ENCODE results near the gene PABPC1L. TPM values are rescaled to one million over a fixed set of nuclear protein-coding genes. Genes with fewer than 3 reads are reported as not detected.
A peak's percentile ranks its signal among the peaks of the same experiment; 100 is the strongest.

The PABPC1L gene
- total RNA-seq, 1 experiment from 2014 or later, result 90.7 TPM

DNA sequence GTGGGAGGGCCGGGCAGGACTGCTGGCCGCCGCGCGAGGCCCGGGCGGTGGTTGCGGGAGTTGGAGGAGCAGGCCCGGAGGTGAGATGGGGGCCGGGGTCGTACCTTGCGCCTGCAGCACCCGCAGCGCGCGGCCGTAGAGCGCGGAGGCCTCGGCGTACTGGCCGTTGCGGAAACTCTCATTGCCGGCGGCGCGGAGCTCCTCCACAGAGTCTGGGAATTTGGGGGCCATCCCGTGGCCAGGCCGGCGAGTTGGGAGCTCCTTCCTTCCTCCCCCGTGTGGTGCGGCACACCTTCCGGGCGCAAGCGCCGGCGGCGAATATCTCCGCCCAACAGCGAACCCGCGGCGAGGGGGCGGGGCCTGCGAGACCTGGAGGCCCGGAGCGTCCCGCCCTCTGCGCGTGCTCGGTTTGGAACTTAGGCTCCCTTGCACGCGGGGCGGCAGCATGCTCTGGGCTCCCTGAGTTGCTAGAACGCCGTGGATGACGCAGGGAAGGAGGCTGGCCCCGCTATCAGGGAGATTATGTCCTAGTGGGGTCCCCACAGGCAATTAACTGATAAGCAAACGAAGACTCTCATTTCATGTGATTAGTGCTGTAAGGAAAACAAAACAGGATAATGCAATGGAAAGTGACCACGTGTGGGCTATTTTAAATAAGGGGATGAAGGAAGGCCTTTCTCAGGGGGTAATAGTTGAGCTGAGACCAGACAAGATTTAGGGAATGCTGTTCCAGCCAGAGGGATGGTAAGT, 50.4 kb downstream of the PABPC1L start, which contains the start of gene TOMM34:
TOMM34 (minus strand) TSS at position 295 of the 750 bp plus-strand sequence; CDS start at position 231, 64 bp downstream.
- Mint-ChIP-seq H3K36me3 (peaks cover 17% of the 10 kb centered on the region), H3K4me1 (peaks cover 35% of the 10 kb centered on the region), H3K27ac (peak within 1 kb of the TSS; percentile 91), H3K9me3 (no peaks in the 10 kb centered on the region), H3K4me3 (peak within 1 kb of the TSS; percentile 96), H3K27me3 (ENCODE audit: low read depth) (peaks cover 40% of the 10 kb centered on the region)
- CTCF ChIA-PET, result interaction anchor here (0.5 to 2.7 kb wide), 17 partner anchors 9 to 334 kb away, joined by 3 to 7 read pairs (median 4); partner anchors contain the start of genes PABPC1L and YWHAB
- ATAC-seq (peak; percentile 93), DNase-seq (ENCODE audit: low spot score) (peak; percentile 95)
- POLR2A ChIA-PET, result interaction anchor here (0.6 to 1.5 kb wide), 4 partner anchors 17 to 75 kb away, joined by 3 to 8 read pairs (median 4); partner anchors contain the start of genes PABPC1L and YWHAB
- TF ChIP-seq ZNF423 (CRISPR knock-in tag; IDR thresholded peaks at IDR 0.05) (no peak), TEAD1 (CRISPR knock-in tag; IDR thresholded peaks at IDR 0.05) (peak; percentile 91), USF1 (CRISPR knock-in tag; IDR thresholded peaks at IDR 0.05) (peak; percentile 55; the same call in 1 of the 2 replicates), OVOL2 (CRISPR knock-in tag; IDR thresholded peaks at IDR 0.05; ENCODE audit: borderline replicate concordance) (no peak), ZMAT4 (CRISPR knock-in tag; IDR thresholded peaks at IDR 0.05) (no peak), RELA (CRISPR knock-in tag; IDR thresholded peaks at IDR 0.05; ENCODE audit: borderline replicate concordance) (0 out of 2 replicates have a peak, but pooled peaks have one; percentile 87), TEAD4 (CRISPR knock-in tag; IDR thresholded peaks at IDR 0.05) (no peak), FOXJ3 (CRISPR knock-in tag; IDR thresholded peaks at IDR 0.05; ENCODE audit: borderline replicate concordance) (no peak), FOXP1 (CRISPR knock-in tag; IDR thresholded peaks at IDR 0.05; ENCODE audit: borderline replicate concordance) (peak; percentile 94), NR3C1 (CRISPR knock-in tag; conservative IDR thresholded peaks at IDR 0.05; ENCODE audit: low read depth) (no peak), MYBL2 (CRISPR knock-in tag; IDR thresholded peaks at IDR 0.05) (peak; percentile 89; the same call in 1 of the 2 replicates), MAX (CRISPR knock-in tag; IDR thresholded peaks at IDR 0.05) (peak; percentile 94), NFYB (CRISPR knock-in tag; conservative IDR thresholded peaks at IDR 0.05; ENCODE audit: low read depth) (peak; percentile 27; the same call in 1 of the 2 replicates), ZNF281 (CRISPR knock-in tag; IDR thresholded peaks at IDR 0.05) (no peak; the same call in 1 of the 2 replicates), PREB (CRISPR knock-in tag; IDR thresholded peaks at IDR 0.05; ENCODE audit: borderline replicate concordance) (peak; percentile 73; the same call in 1 of the 2 replicates), NR1H2 (CRISPR knock-in tag; IDR thresholded peaks at IDR 0.05) (no peak)
- TF ChIP-seq, protein P1, sequence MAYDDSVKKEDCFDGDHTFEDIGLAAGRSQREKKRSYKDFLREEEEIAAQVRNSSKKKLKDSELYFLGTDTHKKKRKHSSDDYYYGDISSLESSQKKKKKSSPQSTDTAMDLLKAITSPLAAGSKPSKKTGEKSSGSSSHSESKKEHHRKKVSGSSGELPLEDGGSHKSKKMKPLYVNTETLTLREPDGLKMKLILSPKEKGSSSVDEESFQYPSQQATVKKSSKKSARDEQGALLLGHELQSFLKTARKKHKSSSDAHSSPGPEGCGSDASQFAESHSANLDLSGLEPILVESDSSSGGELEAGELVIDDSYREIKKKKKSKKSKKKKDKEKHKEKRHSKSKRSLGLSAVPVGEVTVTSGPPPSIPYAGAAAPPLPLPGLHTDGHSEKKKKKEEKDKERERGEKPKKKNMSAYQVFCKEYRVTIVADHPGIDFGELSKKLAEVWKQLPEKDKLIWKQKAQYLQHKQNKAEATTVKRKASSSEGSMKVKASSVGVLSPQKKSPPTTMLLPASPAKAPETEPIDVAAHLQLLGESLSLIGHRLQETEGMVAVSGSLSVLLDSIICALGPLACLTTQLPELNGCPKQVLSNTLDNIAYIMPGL (CRISPR knock-in tag; IDR thresholded peaks at IDR 0.05), result peak; percentile 73; the same call in 1 of the 2 replicates
- TF ChIP-seq, protein P2, sequence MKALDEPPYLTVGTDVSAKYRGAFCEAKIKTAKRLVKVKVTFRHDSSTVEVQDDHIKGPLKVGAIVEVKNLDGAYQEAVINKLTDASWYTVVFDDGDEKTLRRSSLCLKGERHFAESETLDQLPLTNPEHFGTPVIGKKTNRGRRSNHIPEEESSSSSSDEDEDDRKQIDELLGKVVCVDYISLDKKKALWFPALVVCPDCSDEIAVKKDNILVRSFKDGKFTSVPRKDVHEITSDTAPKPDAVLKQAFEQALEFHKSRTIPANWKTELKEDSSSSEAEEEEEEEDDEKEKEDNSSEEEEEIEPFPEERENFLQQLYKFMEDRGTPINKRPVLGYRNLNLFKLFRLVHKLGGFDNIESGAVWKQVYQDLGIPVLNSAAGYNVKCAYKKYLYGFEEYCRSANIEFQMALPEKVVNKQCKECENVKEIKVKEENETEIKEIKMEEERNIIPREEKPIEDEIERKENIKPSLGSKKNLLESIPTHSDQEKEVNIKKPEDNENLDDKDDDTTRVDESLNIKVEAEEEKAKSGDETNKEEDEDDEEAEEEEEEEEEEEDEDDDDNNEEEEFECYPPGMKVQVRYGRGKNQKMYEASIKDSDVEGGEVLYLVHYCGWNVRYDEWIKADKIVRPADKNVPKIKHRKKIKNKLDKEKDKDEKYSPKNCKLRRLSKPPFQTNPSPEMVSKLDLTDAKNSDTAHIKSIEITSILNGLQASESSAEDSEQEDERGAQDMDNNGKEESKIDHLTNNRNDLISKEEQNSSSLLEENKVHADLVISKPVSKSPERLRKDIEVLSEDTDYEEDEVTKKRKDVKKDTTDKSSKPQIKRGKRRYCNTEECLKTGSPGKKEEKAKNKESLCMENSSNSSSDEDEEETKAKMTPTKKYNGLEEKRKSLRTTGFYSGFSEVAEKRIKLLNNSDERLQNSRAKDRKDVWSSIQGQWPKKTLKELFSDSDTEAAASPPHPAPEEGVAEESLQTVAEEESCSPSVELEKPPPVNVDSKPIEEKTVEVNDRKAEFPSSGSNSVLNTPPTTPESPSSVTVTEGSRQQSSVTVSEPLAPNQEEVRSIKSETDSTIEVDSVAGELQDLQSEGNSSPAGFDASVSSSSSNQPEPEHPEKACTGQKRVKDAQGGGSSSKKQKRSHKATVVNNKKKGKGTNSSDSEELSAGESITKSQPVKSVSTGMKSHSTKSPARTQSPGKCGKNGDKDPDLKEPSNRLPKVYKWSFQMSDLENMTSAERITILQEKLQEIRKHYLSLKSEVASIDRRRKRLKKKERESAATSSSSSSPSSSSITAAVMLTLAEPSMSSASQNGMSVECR (CRISPR knock-in tag; IDR thresholded peaks at IDR 0.05; ENCODE audit: borderline replicate concordance), result peak; percentile 55; the same call in 1 of the 2 replicates
- TF ChIP-seq, protein P3, sequence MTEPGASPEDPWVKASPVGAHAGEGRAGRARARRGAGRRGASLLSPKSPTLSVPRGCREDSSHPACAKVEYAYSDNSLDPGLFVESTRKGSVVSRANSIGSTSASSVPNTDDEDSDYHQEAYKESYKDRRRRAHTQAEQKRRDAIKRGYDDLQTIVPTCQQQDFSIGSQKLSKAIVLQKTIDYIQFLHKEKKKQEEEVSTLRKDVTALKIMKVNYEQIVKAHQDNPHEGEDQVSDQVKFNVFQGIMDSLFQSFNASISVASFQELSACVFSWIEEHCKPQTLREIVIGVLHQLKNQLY (CRISPR knock-in tag; IDR thresholded peaks at IDR 0.05), result no peak
- TF ChIP-seq, protein P4, sequence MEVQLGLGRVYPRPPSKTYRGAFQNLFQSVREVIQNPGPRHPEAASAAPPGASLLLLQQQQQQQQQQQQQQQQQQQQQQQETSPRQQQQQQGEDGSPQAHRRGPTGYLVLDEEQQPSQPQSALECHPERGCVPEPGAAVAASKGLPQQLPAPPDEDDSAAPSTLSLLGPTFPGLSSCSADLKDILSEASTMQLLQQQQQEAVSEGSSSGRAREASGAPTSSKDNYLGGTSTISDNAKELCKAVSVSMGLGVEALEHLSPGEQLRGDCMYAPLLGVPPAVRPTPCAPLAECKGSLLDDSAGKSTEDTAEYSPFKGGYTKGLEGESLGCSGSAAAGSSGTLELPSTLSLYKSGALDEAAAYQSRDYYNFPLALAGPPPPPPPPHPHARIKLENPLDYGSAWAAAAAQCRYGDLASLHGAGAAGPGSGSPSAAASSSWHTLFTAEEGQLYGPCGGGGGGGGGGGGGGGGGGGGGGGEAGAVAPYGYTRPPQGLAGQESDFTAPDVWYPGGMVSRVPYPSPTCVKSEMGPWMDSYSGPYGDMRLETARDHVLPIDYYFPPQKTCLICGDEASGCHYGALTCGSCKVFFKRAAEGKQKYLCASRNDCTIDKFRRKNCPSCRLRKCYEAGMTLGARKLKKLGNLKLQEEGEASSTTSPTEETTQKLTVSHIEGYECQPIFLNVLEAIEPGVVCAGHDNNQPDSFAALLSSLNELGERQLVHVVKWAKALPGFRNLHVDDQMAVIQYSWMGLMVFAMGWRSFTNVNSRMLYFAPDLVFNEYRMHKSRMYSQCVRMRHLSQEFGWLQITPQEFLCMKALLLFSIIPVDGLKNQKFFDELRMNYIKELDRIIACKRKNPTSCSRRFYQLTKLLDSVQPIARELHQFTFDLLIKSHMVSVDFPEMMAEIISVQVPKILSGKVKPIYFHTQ (CRISPR knock-in tag; IDR thresholded peaks at IDR 0.05), result no peak

Measured in WTC11 (cell line).